Non-pigmented ciliary epithelial cell (primary cell): ENCODE measurements around the gene WDFY4.

Source experiments
- DNase-seq: peaks from one replicate; pipeline ENCODE4 v3.0.0-alpha.2; 2010; ENCODE audit warnings: low read depth

The WDFY4 gene

DNA sequence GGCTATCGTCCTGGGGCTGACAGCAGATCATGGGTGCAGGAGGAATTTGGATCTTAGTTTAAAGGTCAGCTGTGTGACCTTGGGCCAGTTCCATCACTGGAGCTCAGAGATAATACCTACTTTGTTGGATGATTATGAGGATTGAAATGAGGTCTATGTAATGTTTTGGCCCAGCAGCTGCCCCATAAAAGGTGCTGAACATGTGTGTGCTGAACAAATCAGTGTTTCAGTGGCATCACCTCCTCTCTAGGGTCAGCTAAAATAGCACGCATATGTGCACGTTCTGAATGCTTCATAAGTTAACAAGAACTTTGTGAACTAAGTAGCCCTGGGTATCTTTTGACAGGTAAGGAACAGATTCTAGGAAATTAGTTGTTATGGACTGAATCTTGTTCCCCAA lies 339.8 kb downstream of the WDFY4 start:
- no peak for DNase-seq

DNA sequence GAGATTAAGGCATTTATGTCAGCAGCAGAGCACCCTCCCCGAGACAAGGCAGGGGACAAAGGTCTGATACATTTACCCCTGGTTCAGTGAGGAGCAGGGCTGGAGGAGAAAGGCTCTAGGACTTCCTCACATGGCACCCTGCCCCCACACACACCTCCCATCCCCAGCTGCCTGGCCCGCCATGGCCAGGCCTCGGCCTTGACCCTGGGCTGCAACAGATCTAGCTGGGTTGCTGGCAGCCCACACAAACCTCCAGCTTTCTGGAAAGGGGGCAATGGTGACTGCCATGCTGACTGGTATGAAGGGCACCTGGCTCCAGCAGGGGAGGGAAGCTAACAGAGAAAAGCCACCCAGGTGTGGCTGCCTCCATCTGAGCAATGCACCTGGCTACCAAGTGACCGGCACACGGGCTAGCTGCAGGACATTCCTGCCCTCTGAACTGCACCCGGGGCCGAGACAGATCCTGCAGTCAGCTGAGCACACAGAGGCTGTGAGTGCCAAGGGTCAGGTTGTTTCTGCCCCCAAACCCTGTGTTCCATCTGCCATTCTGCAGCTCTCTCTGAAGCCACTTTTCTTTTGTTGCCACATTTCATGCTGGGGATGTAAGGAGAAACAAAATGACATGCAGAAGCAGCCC lies 340.8 kb downstream of the WDFY4 start:
- DNase-seq: no peak

DNA sequence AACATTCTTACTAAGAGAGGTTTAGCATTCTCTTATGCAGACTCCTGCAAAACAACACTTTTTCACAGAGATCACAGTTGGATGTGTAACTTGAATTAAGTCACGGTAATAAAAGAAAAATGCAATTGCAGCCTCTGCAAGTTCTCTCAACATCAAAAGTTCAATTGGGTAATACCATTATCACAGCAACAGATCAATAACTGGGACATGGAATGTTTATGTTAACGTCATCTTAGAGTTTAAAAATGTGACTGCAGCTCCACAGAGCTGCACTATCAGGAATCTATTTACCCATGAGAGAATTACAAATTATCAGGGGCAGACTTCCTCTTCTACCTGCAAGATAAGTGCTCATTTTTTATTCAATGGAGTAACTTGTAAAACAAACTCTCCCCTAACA lies 344.0 kb downstream of the WDFY4 start:
- no peak for DNase-seq

DNA sequence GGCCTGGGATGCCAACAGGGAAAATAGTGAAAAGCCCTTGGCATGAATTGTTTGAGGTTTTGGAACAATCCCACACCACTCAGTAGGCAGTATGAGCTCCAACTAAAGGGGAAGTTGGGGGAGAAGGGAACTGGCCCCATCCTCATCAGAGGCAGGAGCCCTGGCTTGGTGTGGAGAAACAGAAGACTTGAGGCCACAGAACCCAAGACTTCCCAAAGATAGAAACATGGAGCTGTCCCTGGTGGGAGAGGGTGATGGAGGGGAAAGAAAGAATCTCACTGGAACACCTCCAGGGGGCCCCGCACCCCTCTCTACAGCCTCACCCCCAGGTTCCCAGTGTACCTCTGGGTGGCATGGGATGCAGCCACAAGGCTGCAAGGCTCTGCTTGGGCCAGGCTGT lies 345.0 kb downstream of the WDFY4 start:
- no peak for DNase-seq
